BLaER1 treated with 17β-estradiol and CSF1 and Interleukin-3, amounts not matched to agents 10 nM and 100 nM (cell line): ENCODE measurements around the gene SEC14L6.

ENCODE experiments used
- H3K27ac ChIP-seq, 11 experiments: shearing (Covaris generic); formaldehyde crosslinking; 2 replicates each; pipeline ENCODE4 v1.8.1; 2022
- H3K27me3 ChIP-seq, 11 experiments: shearing (Covaris generic); formaldehyde crosslinking; 2 replicates each; pipeline ENCODE4 v1.8.1; 2022
- H3K36me3 ChIP-seq, 11 experiments: shearing (Covaris generic); formaldehyde crosslinking; 2 replicates each; pipeline ENCODE4 v1.8.1; 2022
- H3K4me1 ChIP-seq, 10 experiments: shearing (Covaris generic); formaldehyde crosslinking; 2 replicates each; pipeline ENCODE4 v1.8.1; 2022
- H3K4me2 ChIP-seq, 11 experiments: shearing (Covaris generic); formaldehyde crosslinking; 2 replicates each; pipeline ENCODE4 v1.8.1; 2022
- H3K4me3 ChIP-seq, 10 experiments: shearing (Covaris generic); formaldehyde crosslinking; 2 replicates each; pipeline ENCODE4 v1.8.1; 2022
- H3K9ac ChIP-seq, 11 experiments: shearing (Covaris generic); formaldehyde crosslinking; 2 replicates each; pipeline ENCODE4 v1.8.1; 2022
- H3K9me3 ChIP-seq, 11 experiments: shearing (Covaris generic); formaldehyde crosslinking; replicated peaks in 1 of 11; 2 replicates each; pipeline ENCODE4 v1.8.1; 2022
- H4K20me1 ChIP-seq, 11 experiments: shearing (Covaris generic); formaldehyde crosslinking; 2 replicates each; pipeline ENCODE4 v1.8.1; 2022
- Cebpa-rat ChIP-seq, 11 experiments: shearing (Covaris generic); IDR thresholded peaks; 2 replicates each; pipeline ENCODE4 v1.8.1; 2022

The SEC14L6 gene

GRCh38 chr22:30526656-30527055 is 19.9 kb downstream of the SEC14L6 start:
- TF ChIP-seq Cebpa-rat (IDR thresholded peaks at IDR 0.05): no peak
- Histone ChIP-seq H3K4me1 (peaks cover 12 to 23% (median 19%) of the 10 kb centered on the region in 10 experiments; a peak in 19 of 20 replicates), H3K9me3 (peaks cover 0 to 14% (median 0%) of the 10 kb centered on the region in 11 experiments; a peak in 3 of 22 replicates)

GRCh38 chr22:30523646-30524489 is 22.7 kb downstream of the SEC14L6 start:
- Histone ChIP-seq H3K4me1 (peaks cover 12 to 23% (median 19%) of the 10 kb centered on the region in 10 experiments; a peak in 19 of 20 replicates), H3K4me2 (peak overlapping the region; percentile 10 to 62 (median 46); a peak in 21 of 22 replicates), H3K4me3 (no peak overlapping the region), H3K27ac (no peak overlapping the region), H3K9me3 (peaks cover 0 to 14% (median 0%) of the 10 kb centered on the region in 11 experiments; a peak in 3 of 22 replicates), H3K36me3 (no peaks in the 10 kb centered on the region), H4K20me1 (no peaks in the 10 kb centered on the region), H3K27me3 (no peaks in the 10 kb centered on the region), H3K9ac (no peak overlapping the region)
- TF ChIP-seq Cebpa-rat (IDR thresholded peaks at IDR 0.05): no peak

More at GRCh38 chr22:30526656-30527055, 19.9 kb downstream of the SEC14L6 start:
- H3K4me2 ChIP-seq: no peak overlapping the region
- no peaks in the 10 kb centered on the region for H3K27me3 ChIP-seq
- no peaks in the 10 kb centered on the region for H3K36me3 ChIP-seq
- no peak overlapping the region for H3K4me3 ChIP-seq
- H3K27ac ChIP-seq: no peak overlapping the region
- no peak overlapping the region for H3K9ac ChIP-seq
- no peaks in the 10 kb centered on the region for H4K20me1 ChIP-seq

GRCh38 chr22:30521368-30522156 is 25.0 kb downstream of the SEC14L6 start:
- TF ChIP-seq Cebpa-rat (IDR thresholded peaks at IDR 0.05): no peak
- Histone ChIP-seq H4K20me1 (no peaks in the 10 kb centered on the region), H3K9ac (no peak overlapping the region), H3K4me1 (peaks cover 12 to 23% (median 19%) of the 10 kb centered on the region in 10 experiments; a peak in 19 of 20 replicates), H3K27me3 (no peaks in the 10 kb centered on the region), H3K4me3 (no peak overlapping the region), H3K36me3 (no peaks in the 10 kb centered on the region), H3K9me3 (peaks cover 0 to 14% (median 0%) of the 10 kb centered on the region in 11 experiments; a peak in 3 of 22 replicates), H3K27ac (no peak overlapping the region), H3K4me2 (no peak overlapping the region)

GRCh38 chr22:30519842-30520425 is 26.6 kb downstream of the SEC14L6 start:
- Histone ChIP-seq H3K9ac (no peak overlapping the region), H3K4me1 (peaks cover 12 to 22% (median 19%) of the 10 kb centered on the region in 10 experiments; a peak in 19 of 20 replicates), H3K27ac (no peak overlapping the region), H3K4me3 (no peak overlapping the region), H3K36me3 (no peaks in the 10 kb centered on the region), H4K20me1 (no peaks in the 10 kb centered on the region), H3K4me2 (no peak overlapping the region), H3K9me3 (peaks cover 0 to 10% (median 0%) of the 10 kb centered on the region in 11 experiments; a peak in 3 of 22 replicates), H3K27me3 (no peaks in the 10 kb centered on the region)
- no peak for TF ChIP-seq Cebpa-rat (IDR thresholded peaks at IDR 0.05)

- no peak overlapping the region for H3K4me2 ChIP-seq
- H3K9ac ChIP-seq: no peak overlapping the region
- no peaks in the 10 kb centered on the region for H4K20me1 ChIP-seq
- H3K4me1 ChIP-seq: peaks cover 0 to 11% (median 6%) of the 10 kb centered on the region in 10 experiments; a peak in 8 of 20 replicates
- H3K27ac ChIP-seq: no peak overlapping the region
- peaks cover 6 to 14% (median 8%) of the 10 kb centered on the region in 11 experiments; a peak in 19 of 22 replicates for H3K9me3 ChIP-seq
- no peak overlapping the region for H3K4me3 ChIP-seq
- no peak for TF ChIP-seq Cebpa-rat (IDR thresholded peaks at IDR 0.05)
- no peaks in the 10 kb centered on the region for H3K36me3 ChIP-seq
- no peaks in the 10 kb centered on the region for H3K27me3 ChIP-seq
Measured at GRCh38 chr22:30516731-30517130, 29.8 kb downstream of the SEC14L6 start.

- H3K4me2 ChIP-seq: no peak overlapping the region
- TF ChIP-seq Cebpa-rat (IDR thresholded peaks at IDR 0.05): no peak
Measured at GRCh38 chr22:30516273-30516672, 30.3 kb downstream of the SEC14L6 start.

GRCh38 chr22:30514252-30514651 is 32.3 kb downstream of the SEC14L6 start:
- Histone ChIP-seq H3K36me3 (no peaks in the 10 kb centered on the region), H3K27ac (no peak overlapping the region), H3K9ac (no peak overlapping the region), H3K27me3 (no peaks in the 10 kb centered on the region), H3K4me2 (peak overlapping the region in 4 of 11 experiments; percentile 8 to 28 (median 20); a peak in 8 of 22 replicates), H3K4me1 (peaks cover 0 to 11% (median 6%) of the 10 kb centered on the region in 10 experiments; a peak in 8 of 20 replicates), H4K20me1 (no peaks in the 10 kb centered on the region), H3K9me3 (peaks cover 9 to 19% (median 14%) of the 10 kb centered on the region in 11 experiments; a peak in 19 of 22 replicates), H3K4me3 (no peak overlapping the region)
- no peak for TF ChIP-seq Cebpa-rat (IDR thresholded peaks at IDR 0.05)

More at GRCh38 chr22:30516273-30516672, 30.3 kb downstream of the SEC14L6 start:
- H3K9ac ChIP-seq: no peak overlapping the region
- no peaks in the 10 kb centered on the region for H3K27me3 ChIP-seq
- peaks cover 0 to 11% (median 6%) of the 10 kb centered on the region in 10 experiments; a peak in 8 of 20 replicates for H3K4me1 ChIP-seq
- no peaks in the 10 kb centered on the region for H4K20me1 ChIP-seq
- peaks cover 9 to 18% (median 12%) of the 10 kb centered on the region in 11 experiments; a peak in 19 of 22 replicates for H3K9me3 ChIP-seq
- no peak overlapping the region for H3K4me3 ChIP-seq
- no peaks in the 10 kb centered on the region for H3K36me3 ChIP-seq
- no peak overlapping the region for H3K27ac ChIP-seq

- TF ChIP-seq Cebpa-rat (IDR thresholded peaks at IDR 0.05): no peak
- Histone ChIP-seq H3K27me3 (no peaks in the 10 kb centered on the region), H3K36me3 (no peaks in the 10 kb centered on the region), H3K9ac (no peak overlapping the region), H3K4me2 (0 out of 22 replicates have a peak overlapping the region, but pooled peaks of 2 of the 11 experiments have one; percentile 17 to 28), H3K4me3 (no peak overlapping the region), H3K27ac (no peak overlapping the region), H4K20me1 (no peaks in the 10 kb centered on the region), H3K9me3 (peaks cover 9 to 19% (median 14%) of the 10 kb centered on the region in 11 experiments; a peak in 19 of 22 replicates), H3K4me1 (peaks cover 0 to 11% (median 6%) of the 10 kb centered on the region in 10 experiments; a peak in 8 of 20 replicates)
Measured at GRCh38 chr22:30513462-30513861, 33.1 kb downstream of the SEC14L6 start.
